ENCODE measurements around the gene OXSR1.

OXSR1 gene

DNA sequence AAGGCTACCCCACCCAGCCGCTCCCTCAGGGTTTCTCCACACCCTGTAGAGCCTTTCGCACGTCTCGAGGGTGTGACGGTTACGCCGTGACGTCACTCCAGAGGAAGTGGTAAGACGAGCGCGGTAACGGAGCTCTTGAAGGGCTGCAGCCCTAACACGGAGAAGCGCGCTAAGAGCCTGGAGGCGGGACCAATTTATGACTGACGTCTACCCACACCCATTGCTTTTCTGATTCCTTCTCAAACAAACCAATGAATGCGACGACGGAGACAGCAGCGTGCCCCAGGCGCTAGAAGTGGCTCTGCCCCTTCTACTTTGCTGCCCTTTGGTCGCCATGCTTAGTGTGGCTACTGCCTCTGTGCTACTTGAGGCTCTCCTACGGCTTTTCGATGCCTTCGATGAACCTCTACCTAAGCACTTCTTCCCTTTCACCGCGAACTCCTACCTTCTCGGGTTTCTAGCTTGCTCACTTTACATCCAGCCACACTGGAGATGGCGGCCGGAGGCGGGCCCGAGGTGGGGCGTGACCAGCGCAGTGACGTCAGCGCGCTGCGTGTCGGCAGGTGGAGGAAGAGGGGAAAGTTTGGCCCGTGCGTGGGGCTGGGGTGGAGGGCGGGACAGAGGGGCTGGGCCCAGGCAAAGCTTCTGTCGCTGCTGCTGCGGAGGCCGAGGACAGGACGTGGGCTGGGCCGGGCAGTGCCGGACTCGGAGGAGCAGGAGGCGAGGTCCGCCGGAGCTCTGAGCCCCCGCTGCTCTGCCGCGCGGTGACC, at the start of gene OXSR1:
TSS of gene OXSR1 (plus strand) at position 586 of the 770 bp plus-strand sequence. CDS start 340 bp downstream, outside the sequence.
- peak; percentile 90 to 100 (median 98) for DNase-seq

DNA sequence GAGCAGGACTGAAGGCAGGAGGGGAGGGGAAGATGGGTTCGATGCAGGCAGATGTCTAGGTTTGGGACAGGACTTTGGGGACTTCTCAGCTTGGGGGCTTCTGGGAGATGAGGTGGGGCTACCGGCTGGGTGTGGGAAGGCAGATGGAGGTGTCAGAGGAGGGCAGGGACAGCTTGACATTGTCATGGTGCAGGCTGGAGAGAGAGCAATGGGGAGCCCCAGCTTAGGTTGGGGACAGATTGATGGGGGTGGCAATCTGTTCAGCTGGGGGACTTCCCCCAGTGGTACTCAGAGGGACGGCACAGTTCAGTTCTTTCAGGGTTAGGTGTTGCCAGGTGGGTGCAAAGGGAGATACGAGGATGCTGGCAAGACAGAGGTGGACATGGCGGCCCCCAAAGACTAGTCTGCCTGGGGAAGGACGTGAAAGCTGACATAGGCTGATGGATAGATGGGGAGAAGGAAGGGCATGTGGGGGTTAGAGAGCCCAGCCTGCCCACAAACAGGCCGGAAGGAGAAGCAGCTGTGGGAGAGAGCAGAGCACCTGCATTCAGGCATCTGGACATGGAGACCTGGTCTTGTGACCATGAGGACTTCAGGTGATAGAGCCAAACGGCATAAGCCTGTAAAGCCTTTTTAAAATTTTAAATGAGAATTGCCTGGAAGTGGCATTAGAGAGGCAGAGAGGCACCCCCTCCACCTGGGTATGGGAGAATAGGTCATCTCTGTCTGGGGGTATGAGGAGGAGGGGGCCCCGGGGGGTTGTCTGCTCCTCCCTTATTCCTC, 49.5 kb upstream of the OXSR1 start:
- no peak for DNase-seq

DNA sequence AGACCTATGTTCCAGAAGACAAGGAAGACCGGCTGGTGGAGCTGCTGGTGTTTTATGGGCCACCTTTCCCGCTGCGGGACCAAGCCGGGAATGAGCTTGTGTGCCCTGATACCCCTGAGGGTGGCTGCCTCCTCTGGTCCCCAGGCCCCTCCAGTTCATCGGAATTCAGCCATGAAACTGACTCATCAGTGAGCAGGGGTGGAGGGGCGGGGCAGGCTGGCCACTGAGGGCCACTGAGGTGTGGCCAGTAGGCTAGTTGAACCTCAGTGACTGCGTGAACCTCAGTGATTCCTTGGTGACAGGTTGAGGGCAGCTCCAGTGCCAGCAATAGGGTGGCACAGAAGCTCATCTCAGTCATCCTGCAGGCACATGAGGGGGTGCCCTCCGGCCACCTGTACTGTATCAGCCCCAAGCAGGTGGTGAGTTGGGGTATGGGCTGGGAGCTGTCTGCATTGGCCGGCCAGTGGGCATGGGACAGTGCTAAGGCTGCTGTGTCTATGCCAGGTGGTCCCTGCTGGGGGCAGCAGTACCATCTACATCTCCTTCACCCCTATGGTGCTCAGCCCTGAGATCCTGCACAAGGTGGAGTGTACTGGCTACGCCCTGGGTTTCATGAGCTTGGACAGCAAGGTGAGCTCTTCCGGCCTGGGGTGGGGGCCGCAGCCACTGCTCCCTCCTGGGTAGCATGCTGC, 48.7 kb upstream of the OXSR1 start:
- DNase-seq, result no peak

DNA sequence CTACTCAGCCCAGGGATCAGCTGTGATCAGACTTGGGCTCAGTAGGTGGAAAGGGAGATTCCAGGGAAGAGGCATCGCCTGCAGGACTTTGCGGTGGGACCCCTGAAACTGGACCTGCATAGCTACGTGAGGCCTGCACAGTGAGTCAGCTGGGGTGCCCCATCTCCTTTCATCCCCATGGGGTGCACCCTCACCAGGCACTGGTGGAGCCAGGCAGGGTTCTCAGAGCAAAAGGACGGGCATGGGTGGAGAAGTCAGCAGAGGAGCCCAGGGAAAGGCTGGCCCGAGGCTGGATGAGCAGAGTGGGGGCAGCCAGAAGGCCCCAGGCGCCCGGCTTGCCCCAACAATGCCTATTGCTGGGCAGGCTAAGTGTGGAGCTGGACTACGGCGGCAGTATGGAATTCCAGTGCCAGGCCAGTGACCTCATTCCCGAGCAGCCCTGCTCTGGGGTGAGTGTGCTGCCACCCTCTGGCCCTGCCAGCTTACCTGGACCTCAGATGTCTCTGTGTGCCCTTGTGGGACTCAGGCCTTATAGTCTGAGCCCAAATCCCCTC, 48.1 kb upstream of the OXSR1 start:
- peak in 1 of 56 donors; percentile 21 for DNase-seq

DNA sequence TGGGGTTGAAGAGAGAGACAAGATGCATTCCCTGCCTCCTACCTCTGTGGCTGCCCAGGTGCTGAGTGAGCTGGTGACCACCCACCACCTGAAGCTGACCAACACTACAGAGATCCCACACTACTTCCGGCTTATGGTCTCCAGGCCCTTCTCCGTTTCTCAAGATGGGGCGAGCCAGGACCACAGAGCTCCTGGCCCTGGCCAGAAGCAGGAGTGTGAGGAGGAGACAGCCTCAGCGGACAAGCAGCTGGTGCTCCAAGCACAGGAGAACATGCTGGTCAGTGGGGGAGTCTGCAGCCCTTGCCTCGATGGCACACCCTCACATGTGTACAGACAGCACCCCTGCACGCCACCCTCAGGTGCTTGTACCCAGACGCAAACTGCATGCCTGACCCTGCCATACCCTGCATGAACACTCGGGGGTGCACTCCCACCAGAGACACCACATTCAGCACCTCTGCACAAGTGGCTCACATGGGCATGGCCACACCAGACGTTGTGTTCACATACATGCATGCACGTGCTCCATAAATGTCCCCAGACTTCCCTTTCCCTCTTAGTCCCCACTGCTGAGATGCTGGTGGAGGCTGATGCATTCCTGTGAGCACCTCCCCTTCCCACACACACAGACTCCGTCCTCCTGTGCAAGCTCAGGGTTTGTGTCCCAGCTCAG, 47.5 kb upstream of the OXSR1 start:
- peak in 23 of 56 donors; percentile 4 to 61 (median 23) for DNase-seq

DNA sequence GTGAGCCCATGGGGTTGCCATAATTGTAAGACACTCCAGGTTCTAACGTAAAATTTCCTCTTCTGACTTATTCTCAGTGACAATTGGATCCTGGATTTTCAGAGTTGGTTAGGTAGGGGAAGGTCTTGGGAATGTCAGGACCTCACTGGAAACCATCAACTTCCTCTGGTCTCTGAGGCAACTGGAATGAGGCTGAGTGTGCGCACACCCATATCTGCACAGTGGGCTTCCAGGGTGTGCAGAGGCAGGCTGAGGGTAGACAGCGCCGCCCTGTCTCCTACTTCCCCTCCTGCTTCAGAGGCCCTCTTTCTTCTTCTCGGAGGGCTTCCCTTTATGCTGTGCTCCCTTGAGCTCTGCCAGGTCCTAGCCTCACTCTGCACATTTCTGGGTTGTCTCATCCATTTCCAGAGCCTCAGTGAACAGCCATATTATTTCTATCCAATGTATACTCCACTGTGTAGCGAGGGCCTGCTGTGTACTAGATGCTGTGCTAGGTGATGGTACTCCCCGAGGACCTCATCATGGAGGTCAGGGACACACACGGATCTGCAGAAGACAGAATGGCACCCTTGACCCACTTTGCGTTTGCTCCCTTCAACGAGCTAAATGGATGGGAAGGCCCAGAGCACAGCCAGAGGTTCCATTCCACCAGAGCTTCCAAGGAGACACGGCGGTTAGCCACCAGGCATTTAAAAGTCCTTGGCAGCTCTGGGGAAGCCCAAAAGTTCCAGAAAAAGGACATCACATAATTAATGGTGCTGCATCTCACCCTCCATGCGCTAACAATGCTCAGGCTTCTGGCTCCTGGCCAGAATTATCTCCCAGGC, 46.7 kb upstream of the OXSR1 start:
- peak in 2 of 56 donors; percentile 8 to 24 for DNase-seq

DNA sequence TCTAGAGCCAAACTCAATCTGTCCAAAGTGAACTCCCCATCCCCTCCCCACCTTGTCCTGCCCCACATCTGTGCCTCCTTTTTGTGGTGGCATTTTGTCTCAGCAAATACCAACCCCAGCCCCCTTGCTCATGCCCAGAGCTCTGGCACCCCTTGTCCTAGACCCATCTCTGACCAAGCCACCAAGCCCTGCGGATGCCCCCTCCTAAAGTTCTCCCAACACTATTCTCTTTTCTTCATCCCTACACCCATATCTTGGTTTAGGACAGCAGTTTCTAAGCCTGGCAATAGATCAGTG, 46.1 kb upstream of the OXSR1 start:
- DNase-seq, result no peak

DNA sequence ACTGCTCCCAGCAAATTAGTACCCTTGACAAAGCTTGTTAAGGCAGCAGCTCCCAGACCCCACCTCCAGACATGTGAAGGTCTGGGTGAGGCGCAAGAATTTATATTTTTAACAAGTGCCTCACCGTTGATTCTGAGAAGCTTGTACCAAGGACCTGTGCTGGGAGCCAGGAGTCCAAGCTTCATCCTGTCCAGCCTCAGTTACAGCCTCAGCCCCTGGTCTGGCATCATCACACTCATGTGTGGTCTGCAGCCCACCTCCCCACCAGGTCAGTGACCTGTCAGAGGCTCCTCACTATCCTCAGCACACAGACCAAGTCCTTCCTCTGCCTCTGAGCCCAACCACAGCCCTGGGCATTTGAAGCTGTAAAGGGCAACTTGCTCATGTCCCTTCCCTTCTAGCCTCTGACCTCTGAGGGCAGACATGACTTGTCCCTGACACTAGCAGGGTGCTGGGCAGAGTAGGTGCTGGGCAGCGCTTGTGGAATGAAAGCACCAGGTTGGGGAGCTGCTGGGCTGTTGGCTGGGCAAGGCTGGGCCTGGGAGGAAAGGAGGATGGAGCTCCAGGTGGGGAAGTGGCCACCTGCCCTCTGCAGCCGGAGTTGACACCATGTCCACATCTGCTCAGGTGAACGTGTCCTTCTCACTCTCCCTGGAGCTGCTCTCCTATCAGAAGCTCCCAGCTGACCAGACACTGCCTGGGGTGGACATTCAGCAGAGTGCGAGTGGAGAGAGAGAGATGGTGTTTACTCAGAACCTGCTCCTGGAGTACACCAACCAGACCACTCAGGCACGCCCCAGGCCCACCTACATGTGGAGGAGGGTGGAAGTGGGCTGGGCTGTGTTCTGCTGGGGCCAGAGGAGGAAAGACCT, 45.3 kb upstream of the OXSR1 start:
- DNase-seq, result no peak

DNA sequence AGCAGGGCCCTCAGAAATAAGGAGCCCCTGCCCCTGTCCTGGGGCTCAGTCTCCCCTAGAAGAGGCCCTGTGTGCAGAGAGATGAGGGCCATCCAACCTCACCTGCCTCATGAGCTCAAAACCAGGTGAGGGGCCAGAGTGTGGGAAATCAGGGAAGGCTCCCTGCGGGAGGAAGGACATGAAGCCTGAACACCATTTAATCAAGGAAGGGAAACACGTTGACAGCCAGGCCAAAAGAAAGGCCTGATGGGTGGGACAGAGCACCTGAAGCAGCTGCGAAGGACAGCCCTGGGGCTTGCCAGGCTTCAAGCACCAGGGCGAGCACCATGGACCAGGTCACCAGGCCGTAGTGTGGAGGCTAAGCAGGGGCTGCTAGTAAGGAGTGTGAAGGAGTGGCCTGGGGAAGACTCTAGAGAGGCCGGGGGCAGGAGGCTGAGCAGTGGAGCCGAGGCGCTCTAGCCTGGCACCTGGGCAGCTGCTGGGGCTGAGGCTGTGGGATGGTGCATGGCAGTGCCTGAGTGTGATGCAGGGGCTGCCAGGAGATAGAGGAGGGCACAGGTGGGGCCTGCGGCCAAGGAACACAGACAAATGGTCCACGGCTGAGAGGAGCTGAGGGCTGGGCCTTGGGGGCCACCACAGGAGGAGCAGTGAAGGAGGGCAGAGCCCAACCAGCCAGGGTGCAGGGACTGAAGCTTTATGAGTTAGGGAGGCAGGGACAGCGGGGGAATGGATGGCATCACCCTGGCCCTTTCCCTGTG, 44.5 kb upstream of the OXSR1 start:
- DNase-seq, result no peak

DNA sequence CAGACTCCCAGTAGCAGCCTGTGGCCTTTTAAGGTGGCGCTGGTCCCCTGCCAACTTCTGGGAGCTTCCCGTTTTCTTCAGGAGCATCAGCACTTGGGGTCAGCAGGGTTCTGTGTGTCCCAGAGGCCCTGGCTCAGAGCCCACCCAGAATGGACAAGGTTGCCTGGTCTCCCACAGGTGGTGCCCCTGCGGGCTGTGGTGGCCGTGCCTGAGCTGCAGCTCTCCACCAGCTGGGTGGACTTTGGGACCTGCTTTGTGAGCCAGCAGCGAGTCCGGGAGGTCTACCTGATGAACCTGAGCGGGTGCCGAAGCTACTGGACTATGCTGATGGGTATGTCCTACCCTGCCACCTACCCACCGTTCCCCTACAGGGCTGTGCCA, 43.9 kb upstream of the OXSR1 start:
- no peak for DNase-seq

DNA sequence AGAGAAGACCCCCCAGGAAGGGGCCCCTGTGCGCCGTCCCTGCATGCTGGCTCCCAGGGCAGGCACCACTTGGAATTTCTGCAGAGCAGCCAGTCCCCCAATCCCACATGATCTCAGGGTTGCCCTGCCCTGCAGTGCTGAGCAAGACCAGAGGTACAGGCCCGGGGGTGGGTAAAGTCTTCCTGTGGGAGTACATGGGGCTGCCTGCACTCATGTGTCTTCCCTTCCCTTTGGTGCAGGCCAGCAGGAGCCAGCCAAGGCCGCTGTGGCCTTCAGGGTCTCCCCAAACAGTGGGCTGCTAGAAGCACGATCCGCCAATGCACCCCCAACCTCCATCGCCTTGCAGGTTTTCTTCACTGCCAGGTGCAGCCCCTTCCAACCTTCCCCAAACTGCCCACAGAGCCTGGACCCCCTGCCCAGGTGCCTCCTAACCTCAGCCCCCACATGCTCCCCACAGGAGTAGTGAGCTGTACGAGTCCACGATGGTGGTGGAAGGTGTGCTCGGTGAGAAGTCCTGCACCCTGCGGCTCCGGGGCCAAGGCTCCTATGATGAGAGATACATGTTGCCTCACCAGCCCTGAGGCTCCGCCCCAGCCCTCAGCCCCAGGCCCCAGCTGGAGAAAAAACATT, 43.4 kb upstream of the OXSR1 start:
- no peak for DNase-seq

DNA sequence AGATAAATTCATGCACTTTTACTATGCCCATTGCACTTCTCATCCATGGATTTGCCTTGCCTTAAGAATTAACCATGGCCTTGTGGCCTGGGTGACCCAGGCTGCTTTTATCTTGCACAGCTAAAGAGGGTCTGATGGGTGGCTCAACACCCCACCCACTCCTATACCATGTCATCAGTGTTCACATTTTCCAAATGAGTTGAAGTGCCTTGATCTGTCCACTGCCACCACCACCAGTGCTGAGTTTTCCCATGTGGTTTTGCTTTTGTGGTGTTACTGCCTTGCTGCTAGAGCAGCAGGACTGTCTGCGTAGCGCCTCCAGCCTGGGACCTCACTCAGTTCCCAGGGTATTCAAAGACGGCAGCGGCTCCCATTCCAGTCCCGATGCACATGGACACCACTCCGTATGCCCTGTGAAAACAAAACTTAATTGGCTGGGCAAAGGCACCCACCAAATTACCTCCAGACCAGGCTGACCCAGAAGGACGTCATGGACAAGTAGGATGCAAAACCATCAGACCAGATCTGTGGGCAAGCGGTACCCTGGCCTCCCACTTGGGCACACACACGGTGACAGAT, 42.5 kb upstream of the OXSR1 start:
- DNase-seq, result no peak

DNA sequence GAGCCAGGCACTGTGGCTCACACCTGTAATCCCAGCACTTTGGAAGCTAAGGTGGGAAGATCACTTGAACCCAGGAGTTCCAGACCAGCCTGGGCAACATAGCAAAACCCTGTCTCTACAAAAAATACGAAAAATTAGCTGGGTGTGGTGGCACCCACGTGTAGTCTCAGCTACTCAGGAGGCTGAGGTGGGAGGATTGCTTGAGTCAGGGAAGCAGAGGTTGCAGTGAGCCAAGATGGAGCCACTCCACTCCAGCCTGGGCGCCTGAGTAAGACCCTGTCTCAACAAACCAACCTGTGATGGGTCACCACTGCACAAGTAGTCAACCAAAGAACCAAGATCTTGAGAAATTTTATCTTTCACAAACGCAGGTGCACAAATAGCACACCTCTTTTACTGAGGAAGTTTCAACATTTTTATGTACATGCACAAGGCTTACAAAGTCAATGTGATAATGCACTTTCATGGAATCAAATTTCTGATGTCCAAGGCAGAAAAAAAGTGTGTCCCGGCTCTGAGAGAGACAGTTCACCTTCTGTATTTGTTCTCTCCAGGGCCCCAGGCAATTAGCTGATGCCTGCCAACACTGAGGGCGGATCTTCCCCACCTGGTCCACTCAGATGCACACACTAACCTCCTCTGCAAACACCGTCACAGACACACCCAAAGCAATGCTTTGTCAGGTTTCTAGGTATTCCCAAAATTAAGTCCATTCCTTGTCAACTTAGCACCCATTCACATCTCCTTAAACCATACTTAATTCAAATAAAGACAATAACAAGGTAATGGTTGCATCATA, 40.8 kb upstream of the OXSR1 start:
- no peak for DNase-seq

DNA sequence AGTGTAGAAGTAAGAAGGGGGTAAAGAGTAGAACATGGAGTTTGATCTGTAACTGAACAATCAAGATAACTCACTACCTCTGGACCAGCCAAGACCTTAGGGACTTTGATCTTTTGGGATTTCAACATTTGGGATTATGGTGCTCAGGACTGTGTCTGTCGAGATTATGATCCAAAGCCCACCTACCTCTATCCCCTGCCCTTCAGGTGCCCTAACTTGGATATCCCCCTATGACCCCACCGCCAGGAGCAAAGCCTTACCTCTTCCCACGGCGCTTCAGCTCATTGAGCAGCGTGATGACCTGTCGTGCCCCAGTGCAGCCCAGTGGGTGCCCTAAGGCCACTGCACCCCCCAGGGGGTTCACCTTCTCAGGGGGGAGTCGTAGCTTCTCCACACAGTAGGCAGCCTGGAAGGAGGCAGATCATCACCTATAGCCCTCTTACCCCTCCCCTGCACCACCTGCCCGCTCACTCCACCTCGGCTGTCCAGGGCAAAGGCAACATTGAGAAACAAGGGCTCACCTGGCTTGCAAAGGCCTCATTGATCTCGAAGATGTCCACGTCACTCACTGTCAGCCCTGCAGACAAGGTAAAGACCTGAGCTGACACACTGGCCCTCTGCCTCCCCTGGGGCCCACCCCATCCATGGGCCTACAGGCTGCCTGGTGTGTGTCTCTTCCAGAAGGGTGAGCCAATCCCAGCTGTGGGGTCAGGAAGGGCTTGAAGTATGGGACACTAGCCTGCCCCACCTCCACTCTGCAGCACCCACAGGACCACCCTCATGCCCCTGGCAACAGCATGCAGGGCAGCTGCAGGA, 39.8 kb upstream of the OXSR1 start:
- DNase-seq, result no peak

DNA sequence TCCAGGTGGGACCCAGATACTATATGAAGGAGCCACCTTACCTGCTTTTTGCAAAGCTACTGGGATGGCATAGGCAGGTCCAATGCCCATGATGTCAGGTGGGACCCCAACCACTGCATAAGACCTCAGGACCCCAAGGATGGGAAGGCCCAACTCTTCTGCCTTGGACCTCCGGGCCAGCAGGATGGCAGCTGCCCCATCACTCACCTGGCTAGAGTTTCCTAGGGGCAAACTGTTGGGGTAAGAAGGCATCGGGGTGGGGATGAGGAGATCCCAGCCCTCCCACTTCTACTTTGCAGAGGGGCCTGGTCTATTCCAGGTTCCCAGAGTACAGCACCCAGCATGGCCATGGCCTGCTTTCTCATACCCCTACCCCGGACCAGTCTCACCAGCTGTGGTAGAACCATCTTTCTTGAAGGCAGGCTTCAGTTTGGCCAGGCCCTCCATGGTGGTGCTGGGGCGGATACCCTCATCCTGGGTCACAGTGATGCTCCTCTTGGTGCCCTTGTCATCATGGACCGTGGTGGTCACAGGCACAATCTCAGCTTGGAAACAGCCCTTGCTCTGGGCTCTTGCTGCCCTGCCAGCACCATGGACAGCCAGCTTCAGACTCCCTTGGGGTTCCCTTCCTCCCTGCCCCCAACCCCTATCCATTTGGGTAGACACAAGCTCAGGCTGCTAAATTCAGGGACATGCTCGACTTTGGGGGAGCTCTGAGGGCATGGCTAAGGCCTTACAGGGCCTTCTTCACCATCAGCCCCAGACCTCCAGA, 39.0 kb upstream of the OXSR1 start:
- DNase-seq, result no peak

All from amygdala (tissue), 56 donors.